Large intestine (tissue), 12 donors: ENCODE results near the gene STK4. TPM values are rescaled to one million over a fixed set of nuclear protein-coding genes. Genes with fewer than 3 reads are reported as not detected.

Experiments
- DNase-seq, 2 donors: peaks; one replicate each; pipeline versions ENCODE4 v3.0.0 to v3.0.0-alpha.2; 2013
- H3K27ac ChIP-seq: one replicate; pipeline ENCODE4 v1.5.1; 2013; ENCODE audit warnings: low read length
- H3K27me3 ChIP-seq: 2 replicates; pipeline ENCODE4 v1.6.1; 2013; ENCODE audit warnings: low read length; ENCODE audit not compliant: control insufficient read depth, insufficient read depth
- H3K36me3 ChIP-seq: 2 replicates; pipeline ENCODE4 v1.6.1; 2013; ENCODE audit warnings: low read length; ENCODE audit not compliant: control insufficient read depth, insufficient read depth
- H3K4me1 ChIP-seq: one replicate; pipeline ENCODE4 v1.6.1; 2013; ENCODE audit warnings: low read length; ENCODE audit not compliant: control insufficient read depth, insufficient read depth
- H3K4me3 ChIP-seq: one replicate; pipeline ENCODE4 v1.5.1; 2013; ENCODE audit warnings: low read length
- H3K9me3 ChIP-seq: one replicate; pipeline ENCODE4 v1.6.1; 2013; ENCODE audit warnings: mild to moderate bottlenecking, low read depth, low read length, moderate library complexity; ENCODE audit not compliant: control insufficient read depth
- whole genome bisulfite sequencing: methylation state at CpG from one replicate; pipeline ENCODE4 v1.1.5; 2013; ENCODE audit warnings: low lambda C conversion rate; ENCODE audit not compliant: insufficient coverage; 5-methylcytosine and 5-hydroxymethylcytosine counted together
- long read RNA-seq, 11 donors: transcript quantifications; one replicate each; lab custom pipeline, GENCODE V29; 2026
- polyA plus RNA-seq: library from polyadenylated mRNA; unstranded; fragments of 120-200 nt; gene quantifications from one replicate; pipeline ENCODE4 v1.2.1, GENCODE V29; 2013

The STK4 gene
- 15.8 TPM for polyA plus RNA-seq
- long read RNA-seq, donor 1, full-length matches to known transcripts, result 1 of 1 reads
- long read RNA-seq, donor 1, partial matches to known transcripts, result 0 of 1 reads
- long read RNA-seq, donor 1, other reads (novel, unspliced or antisense), result 0 of 1 reads
- long read RNA-seq, donor 2, full-length matches to known transcripts, result 3 of 3 reads
- long read RNA-seq, donor 2, partial matches to known transcripts, result 0 of 3 reads
- long read RNA-seq, donor 2, other reads (novel, unspliced or antisense), result 0 of 3 reads
- long read RNA-seq, donor 3, full-length matches to known transcripts, result 3 of 3 reads
- long read RNA-seq, donor 3, partial matches to known transcripts, result 0 of 3 reads
- long read RNA-seq, donor 3, other reads (novel, unspliced or antisense), result 0 of 3 reads
- long read RNA-seq, donor 4, result 0 reads
- long read RNA-seq, donor 5, full-length matches to known transcripts, result 7 of 7 reads
- long read RNA-seq, donor 5, partial matches to known transcripts, result 0 of 7 reads
- long read RNA-seq, donor 5, other reads (novel, unspliced or antisense), result 0 of 7 reads
- long read RNA-seq, donor 6, full-length matches to known transcripts, result 2 of 2 reads
- long read RNA-seq, donor 6, partial matches to known transcripts, result 0 of 2 reads
- long read RNA-seq, donor 6, other reads (novel, unspliced or antisense), result 0 of 2 reads
- long read RNA-seq, donor 7, full-length matches to known transcripts, result 2 of 2 reads
- long read RNA-seq, donor 7, partial matches to known transcripts, result 0 of 2 reads
- long read RNA-seq, donor 7, other reads (novel, unspliced or antisense), result 0 of 2 reads
- long read RNA-seq, donor 8, full-length matches to known transcripts, result 4 of 4 reads
- long read RNA-seq, donor 8, partial matches to known transcripts, result 0 of 4 reads
- long read RNA-seq, donor 8, other reads (novel, unspliced or antisense), result 0 of 4 reads
- long read RNA-seq, donor 9, result 0 reads
- long read RNA-seq, donor 10, full-length matches to known transcripts, result 4 of 4 reads
- long read RNA-seq, donor 10, partial matches to known transcripts, result 0 of 4 reads
- long read RNA-seq, donor 10, other reads (novel, unspliced or antisense), result 0 of 4 reads
- long read RNA-seq, donor 11, partial matches to known transcripts, result 0 of 1 reads
- long read RNA-seq, donor 11, other reads (novel, unspliced or antisense), result 0 of 1 reads

DNA sequence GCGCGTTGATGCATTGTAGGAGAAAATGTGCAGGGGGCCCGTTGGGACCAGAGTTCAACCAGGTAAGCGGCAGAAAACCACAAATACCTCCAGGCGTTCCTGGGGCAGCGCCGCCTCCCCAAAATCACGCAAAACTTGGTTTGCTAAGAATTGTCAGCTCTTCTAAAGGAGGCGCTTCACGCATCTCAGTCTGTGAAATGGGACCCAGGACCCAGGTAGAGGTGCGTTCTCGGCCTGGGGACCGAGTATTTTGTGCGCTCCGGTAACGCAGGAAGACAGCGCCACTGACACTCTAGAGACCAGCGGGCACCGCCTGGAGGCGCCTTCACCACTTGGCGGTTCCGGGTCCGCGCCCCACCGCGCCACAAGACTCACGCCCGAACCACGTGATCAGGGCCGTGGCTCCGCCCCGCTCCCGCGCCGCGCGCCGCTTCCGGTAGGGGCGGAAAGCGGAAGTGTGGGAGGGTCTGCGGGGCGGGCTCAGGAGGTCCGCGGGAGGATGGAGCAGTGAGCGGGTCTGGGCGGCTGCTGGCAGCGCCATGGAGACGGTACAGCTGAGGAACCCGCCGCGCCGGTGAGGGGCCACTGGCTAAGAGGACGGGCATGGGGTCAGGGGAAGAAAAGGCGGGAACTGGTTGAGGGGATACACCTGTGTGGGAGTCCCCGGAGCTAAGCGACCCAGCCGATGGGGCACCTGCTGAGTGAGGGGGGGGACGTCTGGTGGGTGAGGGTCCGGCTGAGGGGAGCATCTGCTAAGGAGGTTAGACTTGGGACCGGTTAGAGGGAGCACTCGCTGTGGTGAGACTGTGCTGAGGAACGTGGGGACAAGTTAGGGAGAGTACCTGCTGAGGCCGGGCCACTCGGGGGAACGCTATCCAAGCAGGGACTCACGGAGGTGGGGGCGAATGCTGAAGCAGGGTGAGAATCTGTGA, at the start of gene STK4:
Gene STK4, plus strand, starts transcription at position 483 of the 932 bp plus-strand sequence. Its CDS starts 57 bp downstream, at position 540.
- Histone ChIP-seq H3K9me3 (no peaks in the 10 kb centered on the region), H3K4me1 (peaks cover 13% of the 10 kb centered on the region), H3K27ac (peak within 1 kb of the TSS; percentile 86), H3K36me3 (no peaks in the 10 kb centered on the region), H3K27me3 (no peaks in the 10 kb centered on the region), H3K4me3 (peak within 1 kb of the TSS; percentile 95)
- no CpG with 5 or more reads among the region's 68 CpGs for WGBS
- DNase-seq, result peak; percentile 95 to 97

- peaks cover 8% of the 10 kb centered on the region for H3K36me3 ChIP-seq
- no peaks in the 10 kb centered on the region for H3K9me3 ChIP-seq
- H3K27me3 ChIP-seq, result no peaks in the 10 kb centered on the region
- no peak overlapping the region for H3K4me3 ChIP-seq
- H3K27ac ChIP-seq, result no peak overlapping the region
- no CpG with 5 or more reads among the region's 12 CpGs for WGBS
- DNase-seq, result no peak
- no peaks in the 10 kb centered on the region for H3K4me1 ChIP-seq
Measured at GRCh38 chr20:44916586-44916985, 49.7 kb upstream of the STK4 start.

DNA sequence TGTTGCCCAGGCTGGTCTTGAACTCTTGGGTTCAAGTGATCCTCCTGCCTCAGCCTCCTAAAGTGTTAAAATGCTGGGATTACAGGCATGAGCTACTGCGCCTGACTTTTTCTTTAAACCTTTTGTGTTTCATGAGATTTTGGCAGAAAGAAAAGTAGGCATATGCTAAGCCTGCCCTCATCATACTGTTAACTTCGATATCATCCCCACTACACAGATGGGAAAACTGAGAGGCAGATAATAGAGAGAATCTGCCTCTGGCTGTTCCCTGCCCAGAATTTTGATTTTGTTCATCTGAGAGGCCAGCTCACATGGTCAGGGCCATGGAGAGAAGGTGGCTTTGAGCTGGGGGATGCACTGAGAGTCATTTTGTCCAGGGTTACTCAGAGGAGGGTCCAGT, 48.9 kb upstream of the STK4 start:
- no peaks in the 10 kb centered on the region for H3K4me1 ChIP-seq
- no peak overlapping the region for H3K27ac ChIP-seq
- H3K36me3 ChIP-seq, result peaks cover 8% of the 10 kb centered on the region
- WGBS, result no CpG with 5 or more reads among the region's 2 CpGs
- no peak for DNase-seq
- H3K9me3 ChIP-seq, result no peaks in the 10 kb centered on the region
- no peaks in the 10 kb centered on the region for H3K27me3 ChIP-seq
- H3K4me3 ChIP-seq, result no peak overlapping the region

GRCh38 chr20:44918342-44918741, 48.0 kb upstream of the STK4 start:
- Histone ChIP-seq H3K27ac (no peak overlapping the region), H3K9me3 (no peaks in the 10 kb centered on the region), H3K4me1 (no peaks in the 10 kb centered on the region), H3K4me3 (no peak overlapping the region), H3K36me3 (peaks cover 7% of the 10 kb centered on the region), H3K27me3 (no peaks in the 10 kb centered on the region)
- 100% methylated on average over 1 of the region's 3 CpGs for WGBS
- DNase-seq, result no peak

DNA sequence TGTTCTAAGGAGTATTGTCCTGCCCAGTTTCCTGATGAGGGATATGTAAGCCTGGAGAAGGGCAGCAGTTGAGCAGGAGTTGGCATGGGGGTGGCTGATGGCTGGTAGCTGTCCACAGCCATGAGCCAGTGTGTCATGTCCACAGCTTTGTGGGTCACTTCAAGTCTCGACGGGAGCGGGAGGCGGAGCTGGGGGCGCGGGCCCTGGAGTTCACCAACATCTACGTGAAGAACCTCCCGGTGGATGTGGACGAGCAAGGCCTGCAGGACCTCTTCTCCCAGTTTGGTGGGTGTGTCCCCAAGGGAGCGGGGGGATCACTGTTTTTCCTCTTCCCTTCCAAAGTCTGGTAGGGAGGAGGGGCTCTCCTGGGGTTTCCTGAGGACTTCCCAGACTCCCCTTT, 47.6 kb upstream of the STK4 start:
- Histone ChIP-seq H3K27me3 (no peaks in the 10 kb centered on the region), H3K27ac (no peak overlapping the region), H3K4me1 (no peaks in the 10 kb centered on the region), H3K4me3 (no peak overlapping the region), H3K36me3 (peaks cover 7% of the 10 kb centered on the region), H3K9me3 (no peaks in the 10 kb centered on the region)
- WGBS, result no CpG with 5 or more reads among the region's 10 CpGs
- DNase-seq, result no peak

- peaks cover 7% of the 10 kb centered on the region for H3K36me3 ChIP-seq
- H3K27me3 ChIP-seq, result no peaks in the 10 kb centered on the region
- no peak overlapping the region for H3K4me3 ChIP-seq
- H3K4me1 ChIP-seq, result no peaks in the 10 kb centered on the region
- no peak overlapping the region for H3K27ac ChIP-seq
- no peak for DNase-seq
- no CpG with 5 or more reads among the region's 14 CpGs for WGBS
- H3K9me3 ChIP-seq, result no peaks in the 10 kb centered on the region
Measured at GRCh38 chr20:44921447-44921846, 44.9 kb upstream of the STK4 start.

GRCh38 chr20:44924541-44924940, 41.8 kb upstream of the STK4 start:
- H3K27ac ChIP-seq, result no peak overlapping the region
- DNase-seq, result no peak
- H3K36me3 ChIP-seq, result peaks cover 4% of the 10 kb centered on the region
- H3K27me3 ChIP-seq, result no peaks in the 10 kb centered on the region
- no peaks in the 10 kb centered on the region for H3K9me3 ChIP-seq
- H3K4me1 ChIP-seq, result no peaks in the 10 kb centered on the region
- no peak overlapping the region for H3K4me3 ChIP-seq
- no CpG with 5 or more reads among the region's 4 CpGs for whole genome bisulfite sequencing

GRCh38 chr20:44928595-44928994, 37.7 kb upstream of the STK4 start:
- no peak for DNase-seq
- Histone ChIP-seq H3K27ac (no peak overlapping the region), H3K36me3 (peaks cover 5% of the 10 kb centered on the region), H3K4me3 (no peak overlapping the region), H3K9me3 (no peaks in the 10 kb centered on the region), H3K27me3 (no peaks in the 10 kb centered on the region), H3K4me1 (no peaks in the 10 kb centered on the region)
- WGBS, result no CpG with 5 or more reads among the region's 3 CpGs

- no peak overlapping the region for H3K27ac ChIP-seq
- H3K4me1 ChIP-seq, result no peaks in the 10 kb centered on the region
- H3K9me3 ChIP-seq, result no peaks in the 10 kb centered on the region
- WGBS, result no CpG with 5 or more reads among the region's 18 CpGs
- no peak overlapping the region for H3K4me3 ChIP-seq
- no peaks in the 10 kb centered on the region for H3K27me3 ChIP-seq
- peaks cover 8% of the 10 kb centered on the region for H3K36me3 ChIP-seq
- no peak for DNase-seq
Measured at GRCh38 chr20:44930517-44931168, 35.7 kb upstream of the STK4 start.
